Trophoblast cell (in vitro differentiated cells and primary cell): ENCODE data around the gene CC2D2B.

ENCODE experiments used
- DNase-seq, 2 donors: peaks; one replicate each; pipeline ENCODE4 v3.0.0-alpha.2; 2016
- H2AFZ ChIP-seq: 2 replicates; pipeline ENCODE4 v1.6.1; 2013; ENCODE audit warnings: low read length, moderate library complexity, mild to moderate bottlenecking; ENCODE audit not compliant: insufficient read depth, poor library complexity
- H2AK5ac ChIP-seq: 2 replicates; pipeline ENCODE4 v1.6.1; 2013; ENCODE audit warnings: mild to moderate bottlenecking, low read length
- H2BK120ac ChIP-seq: 2 replicates; pipeline ENCODE4 v1.6.1; 2013; ENCODE audit warnings: low read length, mild to moderate bottlenecking, moderate library complexity; ENCODE audit not compliant: insufficient read depth, poor library complexity
- H2BK12ac ChIP-seq: 2 replicates; pipeline ENCODE4 v1.6.1; 2013; ENCODE audit warnings: mild to moderate bottlenecking, low read length, moderate library complexity
- H2BK5ac ChIP-seq: 2 replicates; pipeline ENCODE4 v1.6.1; 2013; ENCODE audit warnings: low read length, low read depth, moderate library complexity, mild to moderate bottlenecking; ENCODE audit not compliant: poor library complexity
- H3K14ac ChIP-seq: 2 replicates; pipeline ENCODE4 v1.6.1; 2013; ENCODE audit warnings: mild to moderate bottlenecking, low read length
- H3K18ac ChIP-seq: 2 replicates; pipeline ENCODE4 v1.6.1; 2013; ENCODE audit warnings: mild to moderate bottlenecking, low read length
- H3K23ac ChIP-seq: 2 replicates; pipeline ENCODE4 v1.6.1; 2013; ENCODE audit warnings: low read length
- H3K27ac ChIP-seq: 2 replicates; pipeline ENCODE4 v1.5.1; 2013; ENCODE audit warnings: low read depth, mild to moderate bottlenecking, inconsistent platforms, low read length, moderate library complexity
- H3K27me3 ChIP-seq: 2 replicates; pipeline ENCODE4 v1.6.1; 2013; ENCODE audit warnings: inconsistent platforms, mild to moderate bottlenecking, low read length, moderate library complexity; ENCODE audit not compliant: insufficient read depth
- H3K36me3 ChIP-seq, 2 experiments: 1 replicate in 1 of 2; 2 replicates in 1 of 2; pipeline ENCODE4 v1.6.1; 2013; ENCODE audit warnings: low read length in 2 of 2, mild to moderate bottlenecking in 2 of 2, moderate library complexity in 1 of 2; ENCODE audit not compliant: insufficient read depth in 2 of 2, control insufficient read depth in 1 of 2
- H3K4ac ChIP-seq: 2 replicates; pipeline ENCODE4 v1.6.1; 2013; ENCODE audit warnings: low read depth, mild to moderate bottlenecking, low read length, moderate library complexity
- H3K4me1 ChIP-seq, 2 experiments: 1 replicate in 1 of 2; 2 replicates in 1 of 2; pipeline ENCODE4 v1.6.1; 2013; ENCODE audit warnings: low read length in 2 of 2, mild to moderate bottlenecking in 2 of 2, moderate library complexity in 1 of 2; ENCODE audit not compliant: insufficient read depth in 2 of 2, control insufficient read depth in 1 of 2
- H3K4me2 ChIP-seq: 2 replicates; pipeline ENCODE4 v1.6.1; 2013; ENCODE audit warnings: inconsistent platforms, mild to moderate bottlenecking, low read length, moderate library complexity
- H3K4me3 ChIP-seq: 2 replicates; pipeline ENCODE4 v1.5.1; 2013; ENCODE audit warnings: mild to moderate bottlenecking, low read depth, low read length, inconsistent platforms
- H3K79me1 ChIP-seq: one replicate; pipeline ENCODE4 v1.6.1; 2013; ENCODE audit warnings: low read length
- H3K79me2 ChIP-seq: 2 replicates; pipeline ENCODE4 v1.6.1; 2013; ENCODE audit warnings: low read length, mild to moderate bottlenecking; ENCODE audit not compliant: control insufficient read depth, insufficient read depth, poor library complexity
- H3K9ac ChIP-seq: 2 replicates; pipeline ENCODE4 v1.6.1; 2013; ENCODE audit warnings: mild to moderate bottlenecking, low read length
- H3K9me3 ChIP-seq: 2 replicates; pipeline ENCODE4 v1.6.1; 2013; ENCODE audit warnings: low read depth, mild to moderate bottlenecking, control low read depth, inconsistent platforms, low read length; ENCODE audit not compliant: insufficient read depth
- H4K12ac ChIP-seq: 2 replicates; pipeline ENCODE4 v1.6.1; 2013; ENCODE audit warnings: low read depth, mild to moderate bottlenecking, low read length, moderate library complexity
- H4K8ac ChIP-seq: 2 replicates; pipeline ENCODE4 v1.6.1; 2013; ENCODE audit warnings: low read depth, mild to moderate bottlenecking, low read length, moderate library complexity
- H4K91ac ChIP-seq: one replicate; pipeline ENCODE4 v1.6.1; 2013; ENCODE audit warnings: low read depth, mild to moderate bottlenecking, low read length, moderate library complexity
- WGBS: extraction: QIAGEN DNeasy Blood & Tissue Kit; methylation state at CpG from one replicate; pipeline ENCODE4 v1.1.7; 2013; ENCODE audit warnings: missing lambda C conversion rate; ENCODE audit not compliant: insufficient read length, insufficient coverage; ENCODE audit errors: extremely low coverage; 5-methylcytosine and 5-hydroxymethylcytosine counted together

Gene CC2D2B

GRCh38 chr10:95864906-95865813 is 42.6 kb upstream of the CC2D2B start:
- Histone ChIP-seq H3K18ac (no peak overlapping the region), H3K27me3 (no peaks in the 10 kb centered on the region), H3K27ac (no peak overlapping the region), H2BK5ac (no peak overlapping the region), H3K4ac (no peak overlapping the region), H2BK120ac (no peak overlapping the region), H2AFZ (no peak overlapping the region), H3K4me1 (no peaks in the 10 kb centered on the region), H3K23ac (no peak overlapping the region), H4K8ac (no peak overlapping the region), H3K36me3 (no peaks in the 10 kb centered on the region), H3K14ac (no peak overlapping the region), H3K4me2 (no peak overlapping the region), H3K9me3 (no peaks in the 10 kb centered on the region), H4K91ac (no peak overlapping the region), H4K12ac (no peak overlapping the region), H3K79me2 (no peaks in the 10 kb centered on the region), H2AK5ac (no peak overlapping the region), H3K9ac (no peak overlapping the region), H2BK12ac (no peak overlapping the region), H3K79me1 (no peaks in the 10 kb centered on the region), H3K4me3 (no peak overlapping the region)
- DNase-seq, result peak; percentile 23 to 70
- no CpG with 5 or more reads among the region's 7 CpGs for WGBS

- Histone ChIP-seq H3K4ac (no peak overlapping the region), H3K4me2 (no peak overlapping the region), H4K12ac (no peak overlapping the region), H3K4me1 (no peaks in the 10 kb centered on the region), H3K9ac (no peak overlapping the region), H3K9me3 (no peaks in the 10 kb centered on the region), H2BK120ac (no peak overlapping the region), H3K36me3 (no peaks in the 10 kb centered on the region), H3K14ac (no peak overlapping the region), H3K79me2 (no peaks in the 10 kb centered on the region), H2AK5ac (no peak overlapping the region), H2BK12ac (no peak overlapping the region), H4K91ac (no peak overlapping the region), H3K23ac (no peak overlapping the region), H3K27ac (no peak overlapping the region), H4K8ac (no peak overlapping the region), H3K27me3 (no peaks in the 10 kb centered on the region), H2BK5ac (no peak overlapping the region), H3K79me1 (no peaks in the 10 kb centered on the region), H3K18ac (no peak overlapping the region), H3K4me3 (no peak overlapping the region), H2AFZ (no peak overlapping the region)
- WGBS, result no CpG with 5 or more reads among the region's 6 CpGs
- DNase-seq, result peak; percentile 9 to 60
Observed at GRCh38 chr10:95865814-95866466, 41.8 kb upstream of the CC2D2B start.

- no peaks in the 10 kb centered on the region for H3K79me2 ChIP-seq
- DNase-seq, result peak in 1 of 2 donors; percentile 7
- H2BK120ac ChIP-seq, result no peak overlapping the region
- no peak overlapping the region for H3K14ac ChIP-seq
- no peak overlapping the region for H2AFZ ChIP-seq
- no peaks in the 10 kb centered on the region for H3K9me3 ChIP-seq
- H3K79me1 ChIP-seq, result no peaks in the 10 kb centered on the region
- H3K27me3 ChIP-seq, result no peaks in the 10 kb centered on the region
- H3K4ac ChIP-seq, result no peak overlapping the region
- H3K9ac ChIP-seq, result no peak overlapping the region
- H3K4me2 ChIP-seq, result no peak overlapping the region
- no CpG with 5 or more reads among the region's 2 CpGs for WGBS
- no peak overlapping the region for H4K8ac ChIP-seq
- H4K91ac ChIP-seq, result no peak overlapping the region
- no peaks in the 10 kb centered on the region for H3K4me1 ChIP-seq
- H3K18ac ChIP-seq, result no peak overlapping the region
- H2BK5ac ChIP-seq, result no peak overlapping the region
- no peak overlapping the region for H4K12ac ChIP-seq
- H3K23ac ChIP-seq, result no peak overlapping the region
- H3K4me3 ChIP-seq, result no peak overlapping the region
- H2AK5ac ChIP-seq, result no peak overlapping the region
- H3K36me3 ChIP-seq, result no peaks in the 10 kb centered on the region
- no peak overlapping the region for H2BK12ac ChIP-seq
- no peak overlapping the region for H3K27ac ChIP-seq
Observed at GRCh38 chr10:95866467-95866842, 41.3 kb upstream of the CC2D2B start.

- Histone ChIP-seq H3K27ac (no peak overlapping the region), H3K4me1 (no peaks in the 10 kb centered on the region), H3K27me3 (no peaks in the 10 kb centered on the region), H2AFZ (no peak overlapping the region), H3K79me1 (no peaks in the 10 kb centered on the region), H4K8ac (no peak overlapping the region), H4K12ac (no peak overlapping the region), H2AK5ac (no peak overlapping the region), H3K4me2 (no peak overlapping the region), H4K91ac (no peak overlapping the region), H3K18ac (no peak overlapping the region), H3K23ac (no peak overlapping the region), H3K79me2 (no peaks in the 10 kb centered on the region), H2BK5ac (no peak overlapping the region), H3K4ac (no peak overlapping the region), H3K36me3 (no peaks in the 10 kb centered on the region), H3K14ac (no peak overlapping the region), H3K9ac (no peak overlapping the region), H2BK12ac (no peak overlapping the region), H2BK120ac (no peak overlapping the region), H3K9me3 (no peaks in the 10 kb centered on the region), H3K4me3 (no peak overlapping the region)
- WGBS, result no CpG with 5 or more reads among the region's 4 CpGs
- DNase-seq, result no peak
Observed at GRCh38 chr10:95867866-95868265, 39.9 kb upstream of the CC2D2B start.
